Activated T-cell treated with anti-CD3 and anti-CD28 coated beads, Interleukin-2, amount 50 U/mL, for 48 hours (primary cell): ENCODE measurements around the gene PPP2R5B.

Source experiments
- DNase-seq, 2 experiments: peaks; one replicate each; pipeline ENCODE4 v3.0.0-alpha.2; 2020

Gene PPP2R5B

DNA sequence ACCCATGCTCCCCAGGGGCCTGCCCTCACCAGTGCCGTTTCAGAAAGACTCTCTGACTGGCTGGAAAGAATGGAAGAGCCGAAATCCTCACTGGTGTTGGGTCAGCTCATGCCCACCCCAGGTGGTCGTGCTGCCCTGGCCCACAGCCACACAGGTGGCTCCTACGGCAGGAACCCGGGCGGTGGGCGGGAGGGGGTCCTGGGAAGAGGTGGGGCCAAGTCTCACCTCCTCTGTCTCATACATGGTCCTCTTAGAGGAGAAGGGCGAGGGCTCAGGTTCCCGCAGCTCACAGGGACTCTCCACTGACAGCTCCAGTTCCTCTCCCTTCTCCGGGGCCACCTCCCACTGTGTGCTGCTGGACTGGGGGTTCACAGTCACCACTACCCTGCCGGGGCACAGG is 15.7 kb upstream of the PPP2R5B start:
- no peak for DNase-seq

DNA sequence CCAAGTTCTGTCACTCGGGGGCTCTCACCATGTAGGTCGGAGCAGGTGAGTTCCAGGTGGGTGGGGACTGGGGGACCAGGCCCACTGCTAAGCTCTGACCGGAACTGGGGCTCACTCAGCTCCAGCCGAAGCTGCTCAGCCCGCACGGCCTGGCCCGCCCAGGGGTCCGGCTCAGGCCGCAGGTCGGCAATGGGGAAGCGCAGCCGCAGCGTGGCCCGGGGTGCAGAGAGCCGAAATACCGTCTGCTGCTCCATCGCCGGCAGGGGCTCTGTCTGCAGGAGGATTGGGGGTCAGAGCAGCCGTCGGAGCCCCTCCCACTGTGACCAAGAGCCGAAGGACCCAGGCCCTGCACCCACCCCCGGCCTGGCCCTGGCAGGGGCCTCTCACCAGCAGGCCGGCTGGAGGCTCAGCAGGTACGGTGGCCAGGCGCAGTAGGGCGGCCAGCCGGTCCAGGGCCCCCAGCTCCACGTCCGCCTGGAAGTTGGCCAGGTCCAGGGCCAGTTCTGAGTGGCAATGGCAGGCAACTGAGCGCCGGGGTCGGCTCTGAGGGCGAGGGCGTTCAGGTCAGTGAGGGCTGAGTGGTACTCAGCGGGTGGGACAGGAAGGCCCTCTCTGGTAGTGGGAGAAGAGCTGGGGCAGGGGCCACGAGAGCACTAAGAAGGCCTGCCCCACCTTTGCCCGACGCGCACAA is 14.7 kb upstream of the PPP2R5B start:
- no peak for DNase-seq

DNA sequence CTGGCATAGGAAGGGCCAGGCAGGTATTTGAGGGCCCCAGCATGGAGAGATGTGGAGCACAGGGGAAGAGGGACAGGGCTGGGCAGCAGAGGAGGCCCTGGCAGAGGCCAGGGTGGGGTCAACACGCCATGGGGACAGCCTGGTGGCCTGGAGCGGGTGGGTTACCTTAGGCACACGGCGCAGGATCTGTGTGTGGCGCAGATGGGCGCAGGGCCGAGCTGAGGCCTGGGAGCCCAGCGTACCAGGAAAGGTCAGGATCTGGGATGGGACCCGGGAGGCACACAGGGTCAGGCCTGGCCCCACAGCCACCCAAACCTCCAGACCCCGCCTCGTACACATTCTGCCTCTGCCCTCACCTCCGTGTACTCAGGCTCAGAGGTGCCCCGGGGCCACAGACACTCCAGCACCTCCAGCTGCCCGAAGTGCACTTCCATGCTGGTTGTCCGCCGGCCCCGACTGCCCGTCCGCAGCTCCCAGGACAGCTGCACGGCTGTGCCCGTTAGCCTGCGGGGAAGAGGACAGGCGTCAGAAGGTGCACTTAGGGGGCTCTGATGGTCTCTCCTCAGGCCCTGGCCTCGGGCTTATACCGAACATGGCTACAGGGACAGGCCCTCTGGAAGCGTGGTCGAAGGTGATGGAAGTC is 13.9 kb upstream of the PPP2R5B start:
- no peak for DNase-seq

DNA sequence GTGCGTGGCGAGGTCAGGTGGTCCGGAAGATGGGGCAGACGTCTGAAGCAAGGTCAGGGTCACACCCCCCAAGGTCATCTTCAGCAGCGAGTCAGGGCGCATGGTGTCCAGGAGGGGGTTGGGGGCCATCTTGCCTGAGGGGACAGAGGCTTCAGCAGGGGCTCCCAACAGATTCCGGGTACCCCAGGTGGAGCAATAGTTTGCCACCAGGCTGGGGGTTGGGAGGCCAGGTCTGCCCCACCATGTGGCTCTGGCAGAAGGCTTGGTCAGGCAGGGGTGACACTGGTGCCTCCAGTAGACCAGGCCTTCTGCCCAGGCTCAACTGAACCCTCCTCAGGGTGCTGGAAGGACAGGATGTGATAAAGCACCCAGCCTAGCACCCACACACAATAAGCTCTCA is 13.3 kb upstream of the PPP2R5B start:
- no peak for DNase-seq

DNA sequence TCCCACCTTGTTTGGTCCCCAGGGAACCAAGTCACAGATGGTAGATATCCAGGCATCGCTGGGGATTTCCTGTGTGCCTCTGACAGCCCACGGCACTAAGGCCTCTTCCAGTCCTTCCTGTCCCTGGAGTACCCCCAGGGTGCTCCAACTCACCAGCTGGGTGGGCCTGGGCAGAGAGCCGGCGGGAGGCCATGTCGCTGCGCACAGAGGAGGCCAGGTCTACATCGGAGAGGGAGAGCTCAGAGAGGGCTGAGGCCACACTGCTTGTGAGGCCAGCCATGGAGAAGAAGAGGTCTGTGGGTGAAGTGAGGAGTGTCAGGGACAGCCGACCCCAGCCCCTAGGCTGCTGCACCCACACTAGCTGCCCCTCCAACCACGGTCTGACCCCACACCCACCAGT is 12.8 kb upstream of the PPP2R5B start:
- no peak for DNase-seq

DNA sequence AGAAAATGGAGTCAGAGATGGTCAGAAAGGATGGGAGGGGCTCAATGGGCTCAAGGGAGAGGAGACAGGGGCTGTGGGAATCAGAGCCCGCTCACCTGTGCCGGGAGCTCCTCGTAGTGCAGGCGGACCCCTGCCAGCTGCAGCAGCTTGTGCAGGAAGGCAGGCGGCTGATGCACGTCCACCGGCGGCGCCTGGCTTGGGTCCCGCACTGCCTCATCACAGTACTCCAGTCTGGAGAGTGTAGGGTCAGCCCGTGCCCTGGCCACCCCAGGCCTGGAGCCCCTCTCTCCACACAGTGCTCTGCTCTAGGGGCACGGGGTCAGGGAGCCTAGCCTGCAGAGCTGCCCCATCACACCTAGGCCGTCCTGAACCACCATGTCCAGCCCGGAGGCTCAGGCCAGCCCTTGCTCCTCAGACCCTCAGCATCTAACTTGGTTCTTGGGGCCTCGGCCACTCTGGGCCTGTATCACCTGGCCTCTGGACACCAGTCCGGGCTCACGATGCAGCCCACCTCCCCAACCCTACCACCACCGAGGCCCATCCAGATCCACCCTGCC is 11.2 kb upstream of the PPP2R5B start:
- no peak for DNase-seq

DNA sequence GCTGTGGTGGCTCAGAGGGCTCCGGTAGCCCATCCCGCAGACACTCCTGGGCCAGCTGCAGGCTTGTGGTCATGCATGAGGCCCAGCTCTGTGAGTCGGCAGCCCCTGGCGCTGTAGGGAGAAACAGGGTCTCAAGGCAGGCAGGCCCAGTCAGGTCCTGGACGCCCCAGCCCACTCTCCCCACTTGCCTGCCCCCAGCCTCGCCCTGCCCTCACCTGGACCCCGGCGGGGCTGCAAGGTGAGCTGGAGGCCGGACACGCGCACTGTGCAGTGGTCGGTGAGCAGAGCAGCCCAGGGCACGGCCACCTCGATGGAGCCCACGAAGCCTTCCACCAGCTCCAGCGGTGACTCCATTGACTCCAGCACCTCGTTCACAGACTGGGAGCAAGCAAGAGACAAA is 10.4 kb upstream of the PPP2R5B start:
- no peak for DNase-seq

DNA sequence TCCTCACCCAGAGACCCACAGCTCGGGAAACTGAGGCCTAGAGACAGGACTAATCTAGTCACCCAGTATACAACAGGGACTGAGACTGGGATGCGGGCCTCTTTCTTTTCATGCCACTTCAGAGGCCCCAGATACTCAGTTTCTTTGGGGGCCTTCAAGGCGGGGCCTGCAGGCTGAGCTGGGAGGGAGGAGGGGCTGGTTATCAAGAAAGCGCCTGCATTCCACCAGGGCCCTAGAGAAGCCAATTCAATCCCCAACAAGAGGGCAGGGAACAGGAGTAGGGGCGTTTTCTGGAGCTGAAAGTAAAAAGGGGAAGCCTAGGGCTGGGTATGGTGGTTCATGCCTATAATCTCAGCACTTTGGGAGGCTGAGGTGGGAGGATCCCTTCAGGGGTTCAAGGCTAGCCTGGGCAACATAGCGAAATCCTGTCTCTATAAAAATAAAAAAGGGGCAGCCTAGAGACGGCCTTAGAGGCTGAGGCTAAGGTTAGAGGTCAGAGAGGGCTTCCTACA is 9.1 kb upstream of the PPP2R5B start:
- no peak for DNase-seq

DNA sequence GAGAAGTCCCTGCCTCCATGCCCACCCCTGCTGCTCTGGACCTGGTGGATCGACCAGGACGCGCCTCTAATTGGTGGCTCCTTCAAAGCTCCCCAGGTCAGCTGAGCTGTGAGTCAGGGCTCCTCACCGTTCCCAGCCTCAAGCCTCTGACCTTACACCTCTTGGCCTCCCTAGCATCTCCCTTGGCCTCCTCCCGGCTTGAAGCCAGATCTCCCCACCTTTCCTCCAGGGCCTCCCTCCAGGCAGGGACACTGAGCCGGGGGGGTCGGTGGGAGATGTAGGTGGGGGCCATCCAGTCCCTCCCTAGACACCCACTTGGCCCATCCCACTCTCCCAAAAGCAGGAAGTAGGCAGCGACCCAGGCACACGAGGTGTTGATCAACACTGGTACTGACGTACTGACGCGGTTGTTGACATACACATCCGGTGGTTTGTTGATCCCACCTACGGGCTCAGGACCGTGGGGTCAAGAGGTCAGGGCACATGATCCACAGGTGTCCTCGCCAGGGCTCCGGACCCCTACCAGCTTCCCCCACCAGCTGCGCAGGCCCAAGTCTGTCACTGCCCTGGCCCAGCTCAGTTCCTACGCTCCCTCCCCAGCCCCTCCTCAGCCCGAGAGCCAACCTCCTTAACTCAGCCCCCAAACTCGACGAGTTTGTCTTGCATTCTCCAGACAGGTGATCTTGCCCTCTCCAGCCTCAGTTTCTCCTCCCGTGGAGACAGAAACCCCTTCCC is 8.3 kb upstream of the PPP2R5B start:
- DNase-seq, result peak; percentile 46 to 48

DNA sequence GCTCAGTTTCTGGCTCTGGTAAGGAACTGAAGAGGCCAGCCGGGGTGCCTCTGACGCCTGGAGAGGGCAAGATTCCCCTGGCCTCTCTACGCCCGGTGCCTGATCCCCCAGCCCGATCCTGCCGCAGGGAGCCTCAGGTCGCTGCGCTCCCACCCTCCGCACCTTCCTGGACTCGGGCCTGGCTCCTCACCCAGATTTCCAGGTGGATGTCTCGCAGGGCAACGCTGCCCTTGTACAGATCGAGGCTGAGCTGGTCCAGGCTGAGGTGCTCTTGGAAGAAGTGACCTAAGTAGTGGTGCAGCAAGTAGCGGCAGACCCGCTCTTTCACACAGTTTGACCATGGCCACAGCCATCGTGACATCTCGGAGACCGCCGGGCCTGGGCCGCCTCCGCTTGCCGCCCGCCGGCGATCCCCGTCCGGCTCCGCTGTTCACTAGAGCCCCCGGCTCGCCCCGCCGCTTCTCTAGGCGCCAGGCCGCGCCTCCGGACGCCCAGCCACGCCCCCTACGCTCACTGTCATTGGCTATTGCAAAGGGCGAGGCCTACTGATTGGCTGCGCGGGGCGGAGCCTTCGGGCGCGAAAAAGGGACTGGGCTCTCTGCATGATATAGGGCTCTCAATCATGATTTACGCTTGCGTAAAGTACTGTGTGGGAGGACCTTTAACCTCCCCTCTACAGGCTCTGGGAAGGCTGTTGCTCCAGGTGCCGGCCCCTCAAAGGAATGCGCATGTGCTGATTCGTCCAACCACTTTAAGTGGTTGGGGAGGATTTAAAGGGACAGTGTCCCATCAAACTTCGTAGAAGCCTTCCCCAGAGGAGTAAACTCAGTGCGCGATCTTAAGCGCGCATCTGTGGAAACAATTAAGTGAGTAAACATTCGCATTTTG is 7.5 kb upstream of the PPP2R5B start, which contains the start of gene ATG2A:
TSS of gene ATG2A (minus strand) at position 435 of the 888 bp plus-strand sequence. CDS start at position 361, 74 bp downstream.
- peak; percentile 99 for DNase-seq

DNA sequence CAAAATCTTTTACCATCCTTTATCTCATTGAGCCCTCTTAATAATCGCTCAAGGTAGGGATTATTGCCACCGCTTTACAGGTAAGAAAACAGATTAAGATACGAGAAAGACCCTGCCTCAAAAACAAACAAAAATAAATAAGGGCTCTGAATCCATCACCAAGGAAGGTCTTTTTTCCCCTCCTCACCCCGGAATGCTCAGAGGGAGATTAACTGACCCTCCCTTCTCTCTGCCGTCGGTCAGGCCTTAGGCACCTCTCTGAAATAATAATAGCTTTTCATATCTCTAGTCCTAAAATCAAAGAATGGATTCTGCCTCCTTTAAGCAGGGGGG is 6.9 kb upstream of the PPP2R5B start:
- no peak for DNase-seq

DNA sequence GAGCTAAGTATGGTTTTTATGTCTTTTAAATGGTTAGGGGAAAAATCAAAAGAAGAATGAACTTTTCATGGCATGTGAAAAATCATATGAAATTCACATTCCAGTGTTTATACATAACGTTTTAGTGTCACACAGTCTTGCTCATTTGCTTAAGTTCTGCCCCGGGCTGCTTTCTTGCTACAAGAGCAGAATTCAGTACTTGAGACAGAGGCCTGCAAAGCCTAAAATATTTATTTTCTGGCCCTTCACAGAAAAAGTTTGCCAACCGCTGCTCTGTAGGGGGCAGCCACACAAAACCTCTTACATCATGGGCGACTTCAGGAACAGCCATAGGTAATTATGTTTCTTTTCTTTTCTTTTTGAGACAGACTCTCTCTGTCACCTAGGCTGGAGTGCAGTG is 6.5 kb upstream of the PPP2R5B start:
- no peak for DNase-seq

DNA sequence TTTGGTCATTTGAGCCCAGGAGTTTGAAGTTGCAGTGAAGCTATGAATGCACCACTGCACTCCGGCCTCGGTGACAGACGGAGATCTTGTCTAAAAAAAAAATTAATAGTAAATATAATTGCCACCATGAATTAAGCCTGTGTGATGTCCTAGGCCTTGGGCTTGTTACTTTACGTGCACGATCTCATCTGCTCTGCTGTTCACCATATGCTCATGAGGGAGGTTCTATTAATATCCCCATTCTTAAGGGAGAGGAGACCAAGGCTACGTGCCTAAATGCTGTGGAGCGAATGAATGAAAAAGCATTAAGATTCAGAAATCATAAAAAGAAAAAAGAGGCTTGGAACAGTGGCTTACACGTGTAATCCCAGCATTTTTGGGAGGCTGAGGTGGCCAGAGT is 4.9 kb upstream of the PPP2R5B start:
- DNase-seq, result no peak

DNA sequence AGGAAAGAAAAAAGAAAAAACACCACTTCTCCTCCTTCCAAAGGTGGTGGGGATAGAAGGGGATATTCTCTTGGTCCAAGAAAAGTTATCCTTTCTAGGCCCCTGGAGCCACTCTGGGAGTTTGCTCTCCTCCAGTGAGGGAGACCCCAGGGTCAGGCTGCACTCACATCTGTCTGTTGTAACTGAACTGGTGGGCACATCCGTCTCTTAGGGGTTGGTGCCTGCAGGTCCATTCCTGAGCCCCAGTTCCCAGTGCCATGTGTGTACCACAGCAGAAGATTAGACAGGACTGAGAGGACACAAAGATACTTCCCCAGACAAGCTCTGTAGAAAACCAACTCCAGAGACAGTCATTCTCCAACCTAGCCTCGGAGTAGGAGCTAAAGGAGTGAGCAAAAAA is 4.4 kb upstream of the PPP2R5B start:
- DNase-seq, result no peak

DNA sequence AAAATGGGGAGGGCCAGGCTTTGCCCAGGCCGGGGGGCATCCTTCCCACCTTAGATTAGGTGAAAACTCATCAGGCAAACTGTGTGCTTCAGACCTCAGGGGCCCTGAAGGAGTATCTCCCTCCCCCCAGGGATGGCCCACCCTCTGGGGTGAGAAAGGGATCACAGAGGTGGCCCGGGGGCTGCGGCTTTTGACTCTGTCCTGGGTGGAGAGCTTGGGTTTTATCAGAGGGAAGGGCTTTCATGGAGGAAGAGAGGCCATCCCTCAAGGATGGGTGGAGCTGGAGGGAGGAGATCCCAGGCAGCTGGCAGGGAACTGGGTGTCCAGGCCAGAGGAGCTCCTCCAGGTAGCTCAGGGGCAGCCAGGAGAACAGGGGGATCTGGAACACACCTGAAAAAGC is 3.1 kb upstream of the PPP2R5B start:
- no peak for DNase-seq

DNA sequence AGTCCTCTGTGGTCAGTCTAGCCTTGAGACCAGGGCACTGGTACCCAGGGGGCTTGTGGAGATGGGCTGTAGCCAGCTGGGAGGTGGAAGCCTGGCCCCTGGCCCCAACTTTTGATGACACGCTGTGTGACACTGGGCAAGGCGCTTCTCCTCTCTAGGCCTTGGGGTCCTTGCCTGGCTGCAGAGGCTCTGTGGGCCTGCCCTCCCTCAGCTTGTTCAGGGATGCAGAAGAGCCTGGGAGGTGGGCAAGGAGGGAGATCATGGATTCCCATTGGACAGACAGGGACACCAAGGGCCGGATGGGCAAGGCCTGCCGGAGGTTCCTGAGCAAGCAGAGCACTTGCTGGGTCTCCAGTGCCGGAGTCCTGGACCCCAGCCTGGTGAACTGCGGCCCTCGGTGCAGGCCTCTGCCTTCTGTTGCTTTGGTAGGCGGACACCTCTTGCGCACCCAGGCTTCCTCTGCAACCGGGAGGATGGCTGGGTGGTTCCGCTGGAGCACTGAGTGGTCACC is 1.3 kb upstream of the PPP2R5B start:
- no peak for DNase-seq

DNA sequence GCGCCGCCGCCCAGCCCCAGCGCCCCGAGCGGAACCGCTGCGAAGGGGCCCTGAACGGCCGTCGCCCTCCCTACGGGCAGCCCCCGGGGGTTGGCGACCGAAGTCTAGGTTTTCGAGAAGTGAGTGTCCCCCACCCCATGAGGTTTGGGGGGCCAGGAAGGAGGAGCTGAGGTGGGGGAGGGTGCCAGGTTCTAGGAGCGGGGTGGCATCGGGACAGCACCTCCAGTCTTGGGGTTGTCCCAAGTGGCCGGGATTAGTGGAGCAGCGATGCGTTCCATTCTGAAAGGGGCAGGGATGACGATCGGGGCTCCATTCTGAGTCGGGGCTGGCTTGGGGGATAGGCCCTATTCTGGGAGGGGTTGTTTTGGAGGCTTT is 408 bp downstream of the PPP2R5B start:
- peak in 1 of 2 experiments; percentile 39 for DNase-seq

DNA sequence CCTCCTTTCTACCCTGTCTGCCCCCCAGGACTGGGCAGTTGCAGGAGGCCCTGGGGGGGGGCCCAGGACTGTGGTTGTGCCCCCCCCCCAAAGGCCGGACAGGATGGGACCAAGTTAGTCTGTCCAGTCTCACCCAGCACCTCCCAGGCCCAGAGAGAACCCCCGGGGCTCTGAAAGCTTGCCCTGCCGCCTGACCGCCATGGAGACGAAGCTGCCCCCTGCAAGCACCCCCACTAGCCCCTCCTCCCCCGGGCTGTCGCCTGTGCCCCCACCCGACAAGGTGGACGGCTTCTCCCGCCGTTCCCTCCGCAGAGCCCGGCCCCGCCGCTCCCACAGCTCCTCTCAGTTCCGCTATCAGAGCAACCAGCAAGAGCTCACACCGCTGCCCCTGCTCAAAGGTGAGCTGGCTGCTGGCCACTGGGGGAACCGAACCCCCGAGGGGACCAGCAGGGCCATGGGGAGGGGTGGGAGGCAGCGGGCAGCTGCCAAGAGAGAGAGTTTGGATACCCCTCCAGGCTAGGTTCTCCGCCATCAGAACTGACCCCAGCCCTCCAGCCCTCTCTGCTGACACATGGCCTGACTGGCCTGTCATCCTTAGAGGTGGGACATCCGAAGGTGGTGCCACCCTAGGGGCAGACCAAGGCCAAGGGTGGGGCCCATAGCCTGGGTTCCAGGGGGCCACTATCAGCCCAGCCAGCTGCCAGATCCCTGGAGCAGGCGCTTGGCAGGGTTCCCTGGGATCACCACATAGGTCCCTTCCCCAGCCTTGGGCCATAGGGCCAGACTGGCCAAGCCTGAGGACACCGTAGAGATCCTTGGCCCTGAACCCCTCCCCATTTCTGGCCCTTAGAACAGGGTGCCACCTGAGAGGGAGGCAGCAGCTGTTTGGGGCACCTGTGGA is 1.3 kb downstream of the PPP2R5B start:
- no peak for DNase-seq

DNA sequence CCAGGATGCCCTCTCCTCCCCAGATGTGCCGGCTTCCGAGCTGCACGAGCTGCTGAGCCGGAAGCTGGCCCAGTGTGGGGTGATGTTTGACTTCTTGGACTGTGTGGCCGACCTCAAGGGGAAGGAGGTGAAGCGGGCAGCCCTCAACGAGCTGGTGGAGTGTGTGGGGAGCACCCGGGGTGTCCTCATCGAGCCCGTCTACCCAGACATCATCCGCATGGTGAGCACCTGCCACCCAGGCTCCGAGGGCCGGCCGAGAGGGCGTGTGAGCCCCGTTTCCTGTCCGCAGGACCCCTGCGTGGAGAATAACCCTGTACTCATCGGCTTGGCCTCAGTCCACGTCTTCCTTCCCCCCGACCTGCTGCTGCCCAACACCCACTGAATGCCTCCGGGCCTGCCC is 2.2 kb downstream of the PPP2R5B start:
- no peak for DNase-seq

DNA sequence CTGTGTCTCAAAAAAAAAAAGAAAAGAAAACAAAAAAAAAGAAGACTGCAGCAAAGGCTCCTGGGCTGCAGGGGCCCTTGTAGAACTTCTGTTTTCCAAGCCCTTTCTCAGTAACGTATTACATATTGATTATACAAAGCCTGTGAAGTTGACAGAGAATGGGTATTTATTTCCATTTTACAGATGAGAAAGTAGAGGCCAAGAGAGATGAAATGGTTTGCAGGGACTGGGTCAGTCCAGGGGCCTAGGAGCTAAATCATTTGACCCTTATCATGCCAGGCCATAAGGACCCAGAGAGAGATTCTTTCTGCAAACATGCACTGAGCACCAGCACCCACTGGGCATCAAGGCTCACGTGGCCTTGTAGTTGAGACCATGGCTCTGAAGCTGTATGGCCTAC is 4.5 kb downstream of the PPP2R5B start:
- no peak for DNase-seq

DNA sequence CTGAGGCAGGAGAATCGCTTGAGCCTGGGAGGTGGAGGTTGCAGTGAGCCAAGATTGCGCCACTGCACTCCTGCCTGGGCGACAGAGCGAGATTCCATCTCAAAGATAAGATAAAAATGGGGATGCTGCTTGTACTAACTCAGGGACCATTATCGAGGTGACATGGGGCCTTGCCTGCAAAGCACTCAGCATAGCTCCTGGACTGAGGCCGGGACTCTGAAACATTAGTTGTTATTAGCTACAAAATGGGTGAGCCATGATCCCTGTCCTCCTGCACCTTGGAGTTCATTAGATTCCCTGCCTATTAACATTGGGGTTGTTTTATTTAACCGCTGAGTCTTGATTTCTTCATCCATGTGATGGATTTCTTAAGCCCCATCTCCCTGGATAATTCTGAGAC is 5.1 kb downstream of the PPP2R5B start:
- DNase-seq, result no peak
